ENCODE results near the gene MLX. TPM values are rescaled to one million over a fixed set of nuclear protein-coding genes. Genes with fewer than 3 reads are reported as not detected.

MLX gene
- total RNA-seq, 1 donor from 2014 or later: 61.3 TPM

DNA sequence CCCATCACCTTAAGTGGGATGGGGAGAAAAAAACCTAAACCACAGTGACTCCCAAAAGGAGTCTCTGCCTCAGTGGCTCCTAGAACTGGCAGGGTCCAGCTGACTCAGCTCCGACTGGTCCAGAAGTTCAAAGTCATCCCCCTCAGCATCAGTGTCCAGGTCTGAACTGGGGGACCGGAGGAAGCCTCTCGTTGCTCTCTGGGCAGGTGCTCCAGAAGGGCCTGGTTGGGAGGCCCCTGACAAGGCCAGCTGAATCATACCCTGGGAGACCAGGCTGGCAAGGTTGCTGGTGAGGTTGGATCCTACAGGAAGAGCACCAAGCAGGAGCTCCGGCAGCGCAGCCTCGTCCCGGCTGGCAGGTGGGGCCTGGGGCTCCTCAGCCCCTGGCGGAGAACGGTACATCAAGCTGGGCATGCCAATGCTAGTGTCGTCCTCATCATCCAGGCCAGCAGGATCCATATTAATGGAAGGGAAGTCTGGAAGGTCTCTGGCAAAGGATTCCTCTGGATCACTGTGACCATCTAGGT lies 14.9 kb downstream of the MLX start:
- Histone ChIP-seq H3K4me3 (no peak overlapping the region), H3K36me3 (peaks cover 75% of the 10 kb centered on the region), H3K9me3 (no peaks in the 10 kb centered on the region), H3K27ac (no peak overlapping the region), H3K27me3 (no peaks in the 10 kb centered on the region), H3K4me1 (peaks cover 20% of the 10 kb centered on the region)
- DNase-seq: peak; percentile 15
- intact Hi-C loops (cut with DNase I): no loop called here
- TF ChIP-seq, protein P1, sequence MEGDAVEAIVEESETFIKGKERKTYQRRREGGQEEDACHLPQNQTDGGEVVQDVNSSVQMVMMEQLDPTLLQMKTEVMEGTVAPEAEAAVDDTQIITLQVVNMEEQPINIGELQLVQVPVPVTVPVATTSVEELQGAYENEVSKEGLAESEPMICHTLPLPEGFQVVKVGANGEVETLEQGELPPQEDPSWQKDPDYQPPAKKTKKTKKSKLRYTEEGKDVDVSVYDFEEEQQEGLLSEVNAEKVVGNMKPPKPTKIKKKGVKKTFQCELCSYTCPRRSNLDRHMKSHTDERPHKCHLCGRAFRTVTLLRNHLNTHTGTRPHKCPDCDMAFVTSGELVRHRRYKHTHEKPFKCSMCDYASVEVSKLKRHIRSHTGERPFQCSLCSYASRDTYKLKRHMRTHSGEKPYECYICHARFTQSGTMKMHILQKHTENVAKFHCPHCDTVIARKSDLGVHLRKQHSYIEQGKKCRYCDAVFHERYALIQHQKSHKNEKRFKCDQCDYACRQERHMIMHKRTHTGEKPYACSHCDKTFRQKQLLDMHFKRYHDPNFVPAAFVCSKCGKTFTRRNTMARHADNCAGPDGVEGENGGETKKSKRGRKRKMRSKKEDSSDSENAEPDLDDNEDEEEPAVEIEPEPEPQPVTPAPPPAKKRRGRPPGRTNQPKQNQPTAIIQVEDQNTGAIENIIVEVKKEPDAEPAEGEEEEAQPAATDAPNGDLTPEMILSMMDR (IDR thresholded peaks at IDR 0.05): no peak
- no peak for ATAC-seq

DNA sequence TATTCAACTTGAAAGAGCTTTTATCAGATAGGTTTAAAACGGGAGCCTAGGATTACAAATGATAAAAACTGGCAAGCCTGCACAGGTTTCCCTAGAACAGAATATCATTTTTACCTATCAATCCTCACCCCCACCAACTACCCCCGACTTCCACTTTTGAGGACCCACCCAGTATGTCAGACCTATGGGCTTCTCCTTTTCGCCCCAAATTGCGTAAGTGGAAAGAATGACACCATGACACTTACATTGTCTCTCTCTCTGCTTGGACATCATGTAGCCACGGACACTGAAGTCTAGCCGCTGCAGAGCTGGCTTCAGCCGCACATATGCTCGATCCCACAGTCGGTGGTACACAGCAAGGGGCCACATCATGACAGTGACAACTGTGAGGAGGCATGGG lies 18.0 kb downstream of the MLX start:
- intact Hi-C loops (cut with DNase I): no loop called here
- ATAC-seq: peak; percentile 67
- H3K9me3 ChIP-seq: no peaks in the 10 kb centered on the region

DNA sequence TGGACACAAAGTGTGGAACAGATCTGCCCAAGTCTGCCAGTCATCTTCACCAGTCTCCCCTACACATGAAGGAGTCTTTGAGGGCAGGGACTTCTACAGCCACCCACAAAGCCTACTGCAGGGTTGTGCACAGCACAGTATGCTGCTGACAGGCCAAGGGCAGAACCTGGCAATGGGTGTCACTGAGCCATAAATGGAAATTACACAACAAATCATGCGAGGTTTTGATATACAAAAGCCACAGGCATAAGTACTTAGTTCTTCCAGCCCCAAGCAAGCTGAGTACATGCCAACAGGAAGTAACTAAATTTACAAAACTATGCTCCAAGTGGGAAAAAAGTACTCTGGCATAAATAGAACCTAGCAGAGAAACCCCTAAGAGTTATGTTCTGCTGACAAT lies 18.5 kb downstream of the MLX start:
- Histone ChIP-seq H3K9me3 (no peaks in the 10 kb centered on the region), H3K4me1 (peaks cover 17% of the 10 kb centered on the region), H3K4me3 (no peak overlapping the region), H3K27me3 (no peaks in the 10 kb centered on the region), H3K27ac (peak overlapping the region; percentile 47), H3K36me3 (peaks cover 100% of the 10 kb centered on the region)
- DNase-seq: no peak
- intact Hi-C loops (cut with DNase I): no loop called here
- ATAC-seq: peak; percentile 86
- TF ChIP-seq, protein P1 (IDR thresholded peaks at IDR 0.05): no peak

More for the DNA sequence above, 18.0 kb downstream of the MLX start:
- TF ChIP-seq, protein P1 (IDR thresholded peaks at IDR 0.05): no peak
- Histone ChIP-seq H3K4me3 (no peak overlapping the region), H3K4me1 (peaks cover 17% of the 10 kb centered on the region), H3K36me3 (peaks cover 100% of the 10 kb centered on the region), H3K27ac (peak overlapping the region; percentile 47), H3K27me3 (no peaks in the 10 kb centered on the region)
- no peak for DNase-seq

DNA sequence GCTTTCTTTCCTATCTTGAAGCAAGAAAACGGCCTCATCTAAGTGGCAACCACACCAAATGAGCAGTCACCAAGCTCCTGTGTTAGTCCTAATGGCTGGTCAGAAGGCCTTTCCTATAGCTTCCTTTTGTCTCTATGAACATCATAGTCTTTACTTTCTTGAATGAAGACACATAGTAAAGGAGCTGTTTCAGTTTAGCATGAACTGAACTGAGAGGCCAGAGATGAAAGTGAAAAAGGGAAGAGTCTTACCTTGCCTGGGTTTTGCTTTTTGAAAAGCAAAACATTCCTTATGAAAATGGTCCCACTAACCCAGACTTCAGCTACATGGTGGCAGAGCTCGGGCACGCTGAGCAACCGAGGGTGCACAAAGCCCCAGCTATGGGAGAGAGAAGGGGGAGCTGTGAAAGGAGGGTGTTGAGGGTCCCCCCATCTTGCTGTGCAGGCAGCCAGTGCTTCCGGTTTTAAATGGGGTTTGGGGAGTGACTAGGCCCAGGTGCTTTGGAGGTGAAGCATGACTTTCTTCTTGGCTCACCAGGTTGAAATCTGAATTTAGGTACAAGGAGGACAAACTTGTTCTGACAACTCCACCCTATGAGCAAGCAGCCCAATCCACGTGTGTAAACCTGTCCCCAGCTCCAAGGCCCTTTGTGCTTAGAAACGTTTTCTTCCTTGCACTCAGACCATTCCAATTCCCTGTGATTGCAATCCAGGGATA lies 19.8 kb downstream of the MLX start:
- peak; percentile 39 for DNase-seq

DNA sequence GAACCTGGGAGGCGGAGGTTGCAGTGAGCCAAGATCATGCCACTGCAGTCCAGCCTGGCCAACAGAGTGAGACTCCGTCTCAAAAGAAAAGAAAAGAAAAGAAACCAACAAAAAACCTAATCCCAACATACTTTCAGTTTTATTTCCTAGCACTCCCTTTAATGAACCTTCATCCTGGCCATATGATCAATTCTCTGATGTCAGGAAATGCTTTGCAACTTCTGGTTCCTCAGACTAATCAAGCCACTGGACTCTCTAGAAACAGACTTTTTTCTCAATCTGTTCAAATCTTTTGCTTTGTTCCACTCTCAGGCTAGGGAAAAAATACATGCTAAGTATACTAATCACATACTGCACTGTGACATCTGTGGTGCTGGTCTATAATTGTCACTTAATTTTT lies 24.0 kb downstream of the MLX start:
- H3K27ac ChIP-seq: no peak overlapping the region
- no peak for ATAC-seq
- H3K27me3 ChIP-seq: no peaks in the 10 kb centered on the region
- H3K4me3 ChIP-seq: no peak overlapping the region
- no peak for DNase-seq
- TF ChIP-seq, protein P1 (IDR thresholded peaks at IDR 0.05): no peak
- intact Hi-C loops (cut with DNase I): no loop called here
- H3K9me3 ChIP-seq: no peaks in the 10 kb centered on the region
- H3K4me1 ChIP-seq: peaks cover 7% of the 10 kb centered on the region
- peaks cover 77% of the 10 kb centered on the region for H3K36me3 ChIP-seq

More for the DNA sequence above, 19.8 kb downstream of the MLX start:
- no peak for ATAC-seq
- Histone ChIP-seq H3K4me3 (no peak overlapping the region), H3K4me1 (peaks cover 17% of the 10 kb centered on the region), H3K36me3 (peaks cover 100% of the 10 kb centered on the region), H3K27ac (no peak overlapping the region), H3K9me3 (no peaks in the 10 kb centered on the region), H3K27me3 (no peaks in the 10 kb centered on the region)
- intact Hi-C loops (cut with DNase I): no loop called here
- TF ChIP-seq, protein P1 (IDR thresholded peaks at IDR 0.05): no peak
